ENCODE measurements around the gene MEGF11.

MEGF11 gene

GRCh38 chr15:65960586-65960985 lies 293.0 kb downstream of the MEGF11 start:
- DNase-seq = no peak

- no peak for DNase-seq
Observed at GRCh38 chr15:65958835-65959234, 294.7 kb downstream of the MEGF11 start.

GRCh38 chr15:65957451-65957850 lies 296.1 kb downstream of the MEGF11 start:
- no peak for DNase-seq

- no peak for DNase-seq
Observed at GRCh38 chr15:65956899-65957298, 296.7 kb downstream of the MEGF11 start.

- no peak for DNase-seq
Observed at GRCh38 chr15:65956307-65956706, 297.2 kb downstream of the MEGF11 start.

GRCh38 chr15:65954289-65954741 lies 299.2 kb downstream of the MEGF11 start:
- peak; percentile 53 for DNase-seq

GRCh38 chr15:65953622-65954021 lies 299.9 kb downstream of the MEGF11 start:
- no peak for DNase-seq

GRCh38 chr15:65952391-65953053 lies 301.0 kb downstream of the MEGF11 start:
- peak; percentile 52 for DNase-seq

- DNase-seq = no peak
Observed at GRCh38 chr15:65951007-65951406, 302.5 kb downstream of the MEGF11 start.

- DNase-seq = no peak
Observed at GRCh38 chr15:65949491-65949890, 304.1 kb downstream of the MEGF11 start.

- no peak for DNase-seq
Observed at GRCh38 chr15:65949011-65949410, 304.5 kb downstream of the MEGF11 start.

GRCh38 chr15:65948383-65948782 lies 305.2 kb downstream of the MEGF11 start:
- no peak for DNase-seq

GRCh38 chr15:65947041-65947440 lies 306.5 kb downstream of the MEGF11 start:
- peak; percentile 24 for DNase-seq

GRCh38 chr15:65945616-65946015 lies 307.9 kb downstream of the MEGF11 start:
- DNase-seq = no peak

GRCh38 chr15:65944404-65944803 lies 309.1 kb downstream of the MEGF11 start:
- DNase-seq = no peak

- DNase-seq = peak; percentile 37
Observed at GRCh38 chr15:65942436-65942835, 311.1 kb downstream of the MEGF11 start.

- DNase-seq = peak; percentile 22
Observed at GRCh38 chr15:65940618-65940909, 313.0 kb downstream of the MEGF11 start.

GRCh38 chr15:65939901-65940617 lies 313.5 kb downstream of the MEGF11 start:
- peak; percentile 90 for DNase-seq

- DNase-seq = no peak
Observed at GRCh38 chr15:65938604-65939003, 314.9 kb downstream of the MEGF11 start.

- no peak for DNase-seq
Observed at GRCh38 chr15:65937476-65937875, 316.1 kb downstream of the MEGF11 start.

- DNase-seq = no peak
Observed at GRCh38 chr15:65937054-65937453, 316.5 kb downstream of the MEGF11 start.

- DNase-seq = no peak
Observed at GRCh38 chr15:65936282-65936681, 317.3 kb downstream of the MEGF11 start.

GRCh38 chr15:65935391-65935790 lies 318.2 kb downstream of the MEGF11 start:
- DNase-seq = no peak

- no peak for DNase-seq
Observed at GRCh38 chr15:65931221-65931620, 322.3 kb downstream of the MEGF11 start.

- no peak for DNase-seq
Observed at GRCh38 chr15:65930134-65930533, 323.4 kb downstream of the MEGF11 start.
